OCI-LY7 (cell line): Measurements from ENCODE around the gene DNAH14. TPM values are rescaled to one million over a fixed set of nuclear protein-coding genes. Genes with fewer than 3 reads are reported as not detected.

Source experiments
- BruUV-seq: library from RNA; stranded (reverse); fragments of 400-500 nt; replicated peaks from 2 replicates; lab custom pipeline; 2021; lab: Mats Ljungman, UMichigan
- CTCF ChIA-PET: fragments of 300-600 bp; sonication (Branson Sonifier 250); formaldehyde crosslinking; loops from one replicate; lab custom pipeline; 2022; ENCODE audit warnings: antibody characterized with exemption; ENCODE audit not compliant: unreplicated experiment; lab: Charles Lee
- POLR2A ChIA-PET: fragments of 300-600 bp; sonication (Branson Sonifier 250); formaldehyde crosslinking; loops from one replicate; lab custom pipeline; 2022; ENCODE audit warnings: antibody characterized with exemption; lab: Charles Lee
- DNase-seq: peaks from one replicate; pipeline ENCODE4 v3.0.0-alpha.2; 2015; ENCODE audit warnings: low spot score
- H2AFZ ChIP-seq: fragments of 200-600 bp; sonication (generic), shearing (Covaris generic); 2 replicates; pipeline ENCODE4 v1.6.1; 2014; ENCODE audit warnings: mild to moderate bottlenecking, antibody characterized with exemption, low read length, moderate library complexity
- H3K27ac ChIP-seq: fragments of 200-600 bp; sonication (generic); 2 replicates; pipeline ENCODE4 v1.5.1; 2014; ENCODE audit warnings: mixed run types, low read depth, mild to moderate bottlenecking, moderate library complexity, low read length, inconsistent platforms; ENCODE audit not compliant: poor library complexity, severe bottlenecking
- H3K36me3 ChIP-seq: fragments of 200-600 bp; sonication (generic); 2 replicates; pipeline ENCODE4 v1.6.1; 2014; ENCODE audit warnings: mild to moderate bottlenecking, antibody characterized with exemption, low read length, moderate library complexity, mixed read lengths; ENCODE audit not compliant: insufficient read depth
- H3K4me1 ChIP-seq: fragments of 200-600 bp; sonication (generic); 2 replicates; pipeline ENCODE4 v1.5.1; 2014; ENCODE audit warnings: mild to moderate bottlenecking, low read length; ENCODE audit not compliant: insufficient read depth, poor library complexity, severe bottlenecking
- H3K4me2 ChIP-seq: fragments of 200-600 bp; sonication (generic); 2 replicates; pipeline ENCODE4 v1.6.1; 2014; ENCODE audit warnings: mild to moderate bottlenecking, low read length
- H3K4me3 ChIP-seq: fragments of 200-600 bp; sonication (generic); 2 replicates; pipeline ENCODE4 v1.5.1; 2014; ENCODE audit warnings: mild to moderate bottlenecking, low read depth, low read length; ENCODE audit not compliant: poor library complexity, severe bottlenecking
- H3K79me2 ChIP-seq: fragments of 200-600 bp; sonication (generic); 2 replicates; pipeline ENCODE4 v1.6.1; 2016; ENCODE audit warnings: low read depth, mild to moderate bottlenecking, low read length, moderate library complexity, mixed read lengths; ENCODE audit not compliant: insufficient read depth
- H3K9me2 ChIP-seq: fragments of 200-600 bp; sonication (generic); 2 replicates; pipeline ENCODE4 v1.6.1; 2016; ENCODE audit warnings: mild to moderate bottlenecking, low read length, mixed read lengths; ENCODE audit not compliant: insufficient read depth
- H3K9me3 ChIP-seq: fragments of 200-600 bp; sonication (generic); 2 replicates; pipeline ENCODE4 v1.6.1; 2014; ENCODE audit warnings: mild to moderate bottlenecking, mixed run types, low read length, mixed read lengths
- H4K20me1 ChIP-seq: fragments of 200-600 bp; sonication (generic); 2 replicates; pipeline ENCODE4 v1.6.1; 2014; ENCODE audit warnings: mild to moderate bottlenecking, antibody characterized with exemption, low read length, moderate library complexity, mixed read lengths; ENCODE audit not compliant: insufficient read depth
- EZH2phosphoT487 ChIP-seq: fragments of 200-600 bp; sonication (generic); IDR thresholded peaks from 2 replicates; pipeline ENCODE4 v1.6.1; 2018; ENCODE audit warnings: low read depth, borderline replicate concordance, mild to moderate bottlenecking, mixed run types, antibody characterized with exemption, low read length, moderate library complexity, mixed read lengths
- intact Hi-C: fragments of 100-400 bp; cut with micrococcal nuclease; formaldehyde crosslinking; loops from one replicate; pipeline ENCODE4 v1.10.0; 2022; ENCODE audit not compliant: unreplicated experiment
- total RNA-seq, 2 experiments: library from RNA; depleted of rRNA in 1 of 2; stranded (reverse); fragments of >200 nt in 1 of 2; shearing (Covaris generic) in 1 of 2; gene quantifications; 2 replicates each; pipeline ENCODE4 v1.2.3, GENCODE V29; 2014 to 2022
- TF ChIP-seq, protein P1 (sequence below): fragments of 200-600 bp; sonication (generic); conservative IDR thresholded peaks from 2 replicates; pipeline ENCODE4 v1.5.1; 2014; ENCODE audit warnings: mild to moderate bottlenecking, antibody characterized with exemption, low read length, moderate library complexity, mixed read lengths

The DNAH14 gene
- total RNA-seq, 2 experiments from 2014 or later, result not detected

DNA sequence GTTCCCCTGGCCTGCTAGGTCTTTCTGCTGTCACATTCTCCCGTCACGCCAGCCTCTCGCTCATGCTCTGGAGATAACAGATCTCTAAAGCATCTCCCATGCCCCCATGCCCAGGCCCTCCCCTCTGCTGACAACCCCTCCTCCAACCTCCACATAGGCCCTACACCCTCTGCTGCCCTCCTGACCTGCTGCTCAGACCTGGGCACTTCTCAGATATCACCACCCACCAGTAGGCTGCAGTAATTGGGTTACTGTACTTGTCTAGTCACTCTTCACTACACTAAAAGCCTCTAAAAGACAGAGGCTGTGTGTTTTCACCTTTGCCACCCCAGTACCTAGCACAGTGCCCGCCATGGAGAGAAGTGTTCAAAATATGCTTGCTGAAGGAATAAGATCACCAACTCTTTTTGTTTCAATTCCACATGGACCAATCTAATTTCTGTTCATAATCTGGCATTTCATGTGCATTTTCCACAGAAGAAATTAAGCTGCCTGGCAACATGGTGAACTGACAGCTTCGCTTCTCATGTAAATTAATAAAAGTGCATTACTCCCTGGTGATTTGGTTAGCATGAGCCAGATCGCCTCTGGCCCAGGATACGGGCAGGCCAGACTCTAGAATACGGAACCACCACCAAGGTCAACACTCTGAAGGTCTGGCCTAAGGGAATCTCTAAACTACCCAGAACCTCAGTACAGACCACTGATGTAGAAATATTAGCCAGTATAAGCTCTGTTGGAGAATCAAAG lies 477.7 kb downstream of the DNAH14 start:
- Histone ChIP-seq H3K9me3 (no peaks in the 10 kb centered on the region), H3K27ac (no peak overlapping the region), H3K9me2 (no peaks in the 10 kb centered on the region), H4K20me1 (peaks cover 5% of the 10 kb centered on the region; the same call in 1 of the 2 replicates), H2AFZ (no peak overlapping the region), H3K79me2 (peaks cover 51% of the 10 kb centered on the region; the same call in 1 of the 2 replicates), H3K4me3 (no peak overlapping the region), H3K4me1 (no peaks in the 10 kb centered on the region), H3K36me3 (peaks cover 100% of the 10 kb centered on the region), H3K4me2 (no peak overlapping the region)
- CTCF ChIA-PET, result no interaction called here
- POLR2A ChIA-PET, result interaction anchor here (0.7 to 1.9 kb wide), 9 partner anchors 10 to 250 kb away, joined by 3 to 5 read pairs (median 4); no protein-coding TSS in a partner anchor
- no TSS peak for BruUV-seq
- DNase-seq, result no peak
- TF ChIP-seq, protein P1, sequence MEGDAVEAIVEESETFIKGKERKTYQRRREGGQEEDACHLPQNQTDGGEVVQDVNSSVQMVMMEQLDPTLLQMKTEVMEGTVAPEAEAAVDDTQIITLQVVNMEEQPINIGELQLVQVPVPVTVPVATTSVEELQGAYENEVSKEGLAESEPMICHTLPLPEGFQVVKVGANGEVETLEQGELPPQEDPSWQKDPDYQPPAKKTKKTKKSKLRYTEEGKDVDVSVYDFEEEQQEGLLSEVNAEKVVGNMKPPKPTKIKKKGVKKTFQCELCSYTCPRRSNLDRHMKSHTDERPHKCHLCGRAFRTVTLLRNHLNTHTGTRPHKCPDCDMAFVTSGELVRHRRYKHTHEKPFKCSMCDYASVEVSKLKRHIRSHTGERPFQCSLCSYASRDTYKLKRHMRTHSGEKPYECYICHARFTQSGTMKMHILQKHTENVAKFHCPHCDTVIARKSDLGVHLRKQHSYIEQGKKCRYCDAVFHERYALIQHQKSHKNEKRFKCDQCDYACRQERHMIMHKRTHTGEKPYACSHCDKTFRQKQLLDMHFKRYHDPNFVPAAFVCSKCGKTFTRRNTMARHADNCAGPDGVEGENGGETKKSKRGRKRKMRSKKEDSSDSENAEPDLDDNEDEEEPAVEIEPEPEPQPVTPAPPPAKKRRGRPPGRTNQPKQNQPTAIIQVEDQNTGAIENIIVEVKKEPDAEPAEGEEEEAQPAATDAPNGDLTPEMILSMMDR, result no peak
- TF ChIP-seq EZH2phosphoT487, result no peak
- intact Hi-C loops, result no loop called here

DNA sequence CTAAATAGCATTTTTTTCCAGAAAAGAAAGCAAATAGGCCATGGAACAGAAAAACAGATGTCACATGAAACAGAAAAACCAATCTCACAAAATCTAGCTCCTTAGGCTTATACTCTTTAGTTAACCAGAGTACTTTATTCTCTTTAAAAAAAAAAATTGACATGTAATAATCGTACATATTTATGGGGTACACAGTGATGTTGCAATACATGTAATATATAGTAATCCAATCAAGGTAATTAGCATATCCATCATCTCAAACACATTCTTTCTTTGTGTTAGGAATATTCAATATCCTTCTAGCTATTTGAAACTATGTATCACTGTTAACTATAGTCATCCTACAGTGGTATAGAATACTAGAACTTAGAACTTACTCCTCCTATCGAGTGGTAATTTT lies 478.3 kb downstream of the DNAH14 start:
- H3K4me1 ChIP-seq, result no peaks in the 10 kb centered on the region
- ChIA-PET CTCF (no interaction called here), POLR2A (interaction anchor here (0.9 to 1.5 kb wide), 6 partner anchors 15 to 249 kb away, joined by 3 to 5 read pairs (median 3); no protein-coding TSS in a partner anchor)
- peaks cover 100% of the 10 kb centered on the region for H3K36me3 ChIP-seq
- no peak for DNase-seq
- intact Hi-C loops, result no loop called here
- H2AFZ ChIP-seq, result no peak overlapping the region
- no peak overlapping the region for H3K4me3 ChIP-seq
- peaks cover 50% of the 10 kb centered on the region; the same call in 1 of the 2 replicates for H3K79me2 ChIP-seq
- TF ChIP-seq, protein P1, result no peak
- TF ChIP-seq EZH2phosphoT487, result no peak
- H3K27ac ChIP-seq, result no peak overlapping the region
- no peaks in the 10 kb centered on the region for H3K9me2 ChIP-seq
- H4K20me1 ChIP-seq, result peaks cover 5% of the 10 kb centered on the region; the same call in 1 of the 2 replicates
- no peak overlapping the region for H3K4me2 ChIP-seq
- H3K9me3 ChIP-seq, result no peaks in the 10 kb centered on the region
- no TSS peak for BruUV-seq

DNA sequence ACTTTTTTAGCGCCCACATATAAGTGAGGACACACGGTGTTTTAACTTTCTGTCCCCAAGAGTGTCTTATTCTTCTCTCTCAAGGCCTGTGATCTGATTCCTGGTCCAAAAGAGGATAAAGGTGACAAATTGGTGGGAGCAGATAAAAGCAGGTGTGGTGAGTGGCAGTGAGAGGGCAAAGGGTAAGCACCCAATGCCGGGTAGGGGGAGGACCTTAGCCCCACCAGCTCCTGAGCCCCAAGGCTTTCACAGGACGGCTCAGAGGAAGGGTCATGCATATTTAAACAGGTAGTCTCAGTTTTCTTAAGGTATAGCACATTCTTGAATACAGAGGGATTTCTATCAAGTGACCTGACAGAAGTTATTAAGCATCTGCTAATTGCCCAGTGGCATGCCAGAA lies 478.8 kb downstream of the DNAH14 start:
- no peak for DNase-seq
- intact Hi-C loops, result no loop called here
- Histone ChIP-seq H2AFZ (no peak overlapping the region), H3K79me2 (peaks cover 55% of the 10 kb centered on the region; the same call in 1 of the 2 replicates), H4K20me1 (peaks cover 5% of the 10 kb centered on the region; the same call in 1 of the 2 replicates), H3K4me3 (no peak overlapping the region), H3K27ac (no peak overlapping the region), H3K9me2 (no peaks in the 10 kb centered on the region), H3K9me3 (no peaks in the 10 kb centered on the region), H3K4me2 (no peak overlapping the region), H3K4me1 (no peaks in the 10 kb centered on the region), H3K36me3 (peaks cover 100% of the 10 kb centered on the region)
- ChIA-PET CTCF (no interaction called here), POLR2A (interaction anchor here (0.9 to 2.5 kb wide), 5 partner anchors 10 to 249 kb away, joined by 3 to 7 read pairs (median 4); no protein-coding TSS in a partner anchor)
- no peak for TF ChIP-seq EZH2phosphoT487
- TF ChIP-seq, protein P1, result no peak
- BruUV-seq, result no TSS peak
